ENCODE results near the gene NPAS3. TPM values are rescaled to one million over a fixed set of nuclear protein-coding genes. Genes with fewer than 3 reads are reported as not detected.

Gene NPAS3
- total and polyA plus RNA-seq, 4 donors = 0.07 to 0.09 (median 0.08) TPM; not detected in 1

- Histone ChIP-seq H3K36me3 (ENCODE audit: control insufficient read depth in 4 of 4, insufficient read depth in 3 of 4, low read depth in 1 of 4, low read length in 3 of 4) (no peaks in the 10 kb centered on the region), H3K27ac (ENCODE audit: low read depth in 1 of 2, low read length in 2 of 2) (no peak overlapping the region), H3K9ac (ENCODE audit: low read depth in 1 of 2, low read length in 2 of 2) (no peak overlapping the region), H3K4me1 (ENCODE audit: control insufficient read depth in 4 of 4, insufficient read depth in 4 of 4, low read length in 3 of 4) (peaks cover 0 to 10% (median 6%) of the 10 kb centered on the region in 4 donors), H3K9me3 (ENCODE audit: control insufficient read depth in 4 of 4, low read length in 3 of 4) (no peaks in the 10 kb centered on the region), H3K4me3 (ENCODE audit: low read depth in 1 of 3, low read length in 3 of 3) (no peak overlapping the region), H3K27me3 (ENCODE audit: control insufficient read depth in 4 of 4, insufficient read depth in 4 of 4, low read length in 3 of 4) (peaks cover 0 to 5% (median 0%) of the 10 kb centered on the region in 4 donors)
- no peak for DNase-seq (ENCODE audit: low spot score)
- 73% methylated on average over 9 of the region's 9 CpGs for WGBS
- TF ChIP-seq EGR1 (IDR thresholded peaks at IDR 0.05; ENCODE audit: low read depth in 2 of 2) (no peak), HNF4A (conservative IDR thresholded peaks at IDR 0.05) (no peak), JUND (IDR thresholded peaks at IDR 0.05) (no peak), SP1 (IDR thresholded peaks at IDR 0.05) (no peak), NR2F2 (IDR thresholded peaks at IDR 0.05) (no peak), FOXA1 (IDR thresholded peaks at IDR 0.05) (no peak), FOXA2 (IDR thresholded peaks at IDR 0.05) (no peak), TAF1 (conservative IDR thresholded peaks at IDR 0.05) (no peak), ZBTB33 (IDR thresholded peaks at IDR 0.05) (no peak), RAD21 (IDR thresholded peaks at IDR 0.05) (no peak)
These were observed 852.3 kb downstream of the NPAS3 start for GRCh38 chr14:33790996-33791395.

DNA sequence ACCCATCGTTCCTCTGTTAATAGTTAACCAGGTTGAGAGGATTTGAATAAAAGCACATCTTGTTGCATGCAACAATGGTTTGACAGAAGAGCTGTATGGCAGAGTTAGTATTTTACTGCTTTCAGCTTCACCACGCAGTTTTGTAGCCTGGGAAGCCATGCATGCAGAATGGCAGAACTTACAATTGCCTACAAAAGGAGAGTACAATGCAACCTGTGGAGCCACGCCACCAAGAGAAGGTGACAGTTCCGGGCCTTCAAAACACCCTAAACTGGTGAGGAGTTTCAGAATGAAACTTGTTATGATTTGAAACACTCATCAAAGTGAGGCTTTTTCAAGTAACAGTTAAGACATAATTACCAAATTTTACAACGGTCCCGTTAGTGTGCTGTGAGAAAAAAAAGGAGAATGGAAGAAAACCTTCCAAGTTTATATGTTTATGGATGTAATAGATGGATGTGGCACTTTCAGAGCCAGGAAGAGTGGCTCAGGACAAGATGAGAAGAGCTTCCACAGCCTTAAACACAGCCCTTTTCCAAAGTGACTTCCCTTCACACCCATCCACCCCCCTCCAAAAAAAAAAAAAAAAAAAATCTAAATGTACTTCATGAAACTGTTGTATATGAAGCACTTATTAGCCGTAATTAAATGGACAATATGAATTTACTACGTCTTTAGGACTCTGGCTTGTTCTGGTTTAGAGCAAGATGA lies 853.5 kb downstream of the NPAS3 start:
- 61% methylated on average over 8 of the region's 8 CpGs for WGBS
- Histone ChIP-seq H3K9me3 (ENCODE audit: control insufficient read depth in 4 of 4, low read length in 3 of 4) (no peaks in the 10 kb centered on the region), H3K4me3 (ENCODE audit: low read depth in 1 of 3, low read length in 3 of 3) (no peak overlapping the region), H3K27me3 (ENCODE audit: control insufficient read depth in 4 of 4, insufficient read depth in 4 of 4, low read length in 3 of 4) (peaks cover 0 to 3% (median 0%) of the 10 kb centered on the region in 4 donors), H3K4me1 (ENCODE audit: control insufficient read depth in 4 of 4, insufficient read depth in 4 of 4, low read length in 3 of 4) (peaks cover 0 to 10% (median 6%) of the 10 kb centered on the region in 4 donors), H3K9ac (ENCODE audit: low read depth in 1 of 2, low read length in 2 of 2) (no peak overlapping the region), H3K27ac (ENCODE audit: low read depth in 1 of 2, low read length in 2 of 2) (no peak overlapping the region), H3K36me3 (ENCODE audit: control insufficient read depth in 4 of 4, insufficient read depth in 3 of 4, low read depth in 1 of 4, low read length in 3 of 4) (no peaks in the 10 kb centered on the region)
- no peak for DNase-seq (ENCODE audit: low spot score)
- TF ChIP-seq GABPA (IDR thresholded peaks at IDR 0.05 in 1 of 2, conservative IDR thresholded peaks at IDR 0.05 in 1 of 2) (no peak), FOXA1 (IDR thresholded peaks at IDR 0.05) (no peak), YY1 (IDR thresholded peaks at IDR 0.05) (no peak), FOXA2 (IDR thresholded peaks at IDR 0.05) (no peak), ZBTB33 (IDR thresholded peaks at IDR 0.05) (no peak), MAX (IDR thresholded peaks at IDR 0.05) (no peak), RXRA (IDR thresholded peaks at IDR 0.05) (no peak), HNF4G (IDR thresholded peaks at IDR 0.05) (no peak), NR2F2 (IDR thresholded peaks at IDR 0.05) (no peak), EGR1 (IDR thresholded peaks at IDR 0.05; ENCODE audit: low read depth in 2 of 2) (no peak), SP1 (IDR thresholded peaks at IDR 0.05) (no peak), JUND (IDR thresholded peaks at IDR 0.05) (no peak), HNF4A (conservative IDR thresholded peaks at IDR 0.05) (no peak), TAF1 (conservative IDR thresholded peaks at IDR 0.05) (no peak), RAD21 (IDR thresholded peaks at IDR 0.05) (no peak)
- TF ChIP-seq, protein P1, sequence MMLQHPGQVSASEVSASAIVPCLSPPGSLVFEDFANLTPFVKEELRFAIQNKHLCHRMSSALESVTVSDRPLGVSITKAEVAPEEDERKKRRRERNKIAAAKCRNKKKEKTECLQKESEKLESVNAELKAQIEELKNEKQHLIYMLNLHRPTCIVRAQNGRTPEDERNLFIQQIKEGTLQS (IDR thresholded peaks at IDR 0.05) = no peak
- TF ChIP-seq, protein P2, sequence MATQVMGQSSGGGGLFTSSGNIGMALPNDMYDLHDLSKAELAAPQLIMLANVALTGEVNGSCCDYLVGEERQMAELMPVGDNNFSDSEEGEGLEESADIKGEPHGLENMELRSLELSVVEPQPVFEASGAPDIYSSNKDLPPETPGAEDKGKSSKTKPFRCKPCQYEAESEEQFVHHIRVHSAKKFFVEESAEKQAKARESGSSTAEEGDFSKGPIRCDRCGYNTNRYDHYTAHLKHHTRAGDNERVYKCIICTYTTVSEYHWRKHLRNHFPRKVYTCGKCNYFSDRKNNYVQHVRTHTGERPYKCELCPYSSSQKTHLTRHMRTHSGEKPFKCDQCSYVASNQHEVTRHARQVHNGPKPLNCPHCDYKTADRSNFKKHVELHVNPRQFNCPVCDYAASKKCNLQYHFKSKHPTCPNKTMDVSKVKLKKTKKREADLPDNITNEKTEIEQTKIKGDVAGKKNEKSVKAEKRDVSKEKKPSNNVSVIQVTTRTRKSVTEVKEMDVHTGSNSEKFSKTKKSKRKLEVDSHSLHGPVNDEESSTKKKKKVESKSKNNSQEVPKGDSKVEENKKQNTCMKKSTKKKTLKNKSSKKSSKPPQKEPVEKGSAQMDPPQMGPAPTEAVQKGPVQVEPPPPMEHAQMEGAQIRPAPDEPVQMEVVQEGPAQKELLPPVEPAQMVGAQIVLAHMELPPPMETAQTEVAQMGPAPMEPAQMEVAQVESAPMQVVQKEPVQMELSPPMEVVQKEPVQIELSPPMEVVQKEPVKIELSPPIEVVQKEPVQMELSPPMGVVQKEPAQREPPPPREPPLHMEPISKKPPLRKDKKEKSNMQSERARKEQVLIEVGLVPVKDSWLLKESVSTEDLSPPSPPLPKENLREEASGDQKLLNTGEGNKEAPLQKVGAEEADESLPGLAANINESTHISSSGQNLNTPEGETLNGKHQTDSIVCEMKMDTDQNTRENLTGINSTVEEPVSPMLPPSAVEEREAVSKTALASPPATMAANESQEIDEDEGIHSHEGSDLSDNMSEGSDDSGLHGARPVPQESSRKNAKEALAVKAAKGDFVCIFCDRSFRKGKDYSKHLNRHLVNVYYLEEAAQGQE (IDR thresholded peaks at IDR 0.05) = no peak
- TF ChIP-seq, protein P3, sequence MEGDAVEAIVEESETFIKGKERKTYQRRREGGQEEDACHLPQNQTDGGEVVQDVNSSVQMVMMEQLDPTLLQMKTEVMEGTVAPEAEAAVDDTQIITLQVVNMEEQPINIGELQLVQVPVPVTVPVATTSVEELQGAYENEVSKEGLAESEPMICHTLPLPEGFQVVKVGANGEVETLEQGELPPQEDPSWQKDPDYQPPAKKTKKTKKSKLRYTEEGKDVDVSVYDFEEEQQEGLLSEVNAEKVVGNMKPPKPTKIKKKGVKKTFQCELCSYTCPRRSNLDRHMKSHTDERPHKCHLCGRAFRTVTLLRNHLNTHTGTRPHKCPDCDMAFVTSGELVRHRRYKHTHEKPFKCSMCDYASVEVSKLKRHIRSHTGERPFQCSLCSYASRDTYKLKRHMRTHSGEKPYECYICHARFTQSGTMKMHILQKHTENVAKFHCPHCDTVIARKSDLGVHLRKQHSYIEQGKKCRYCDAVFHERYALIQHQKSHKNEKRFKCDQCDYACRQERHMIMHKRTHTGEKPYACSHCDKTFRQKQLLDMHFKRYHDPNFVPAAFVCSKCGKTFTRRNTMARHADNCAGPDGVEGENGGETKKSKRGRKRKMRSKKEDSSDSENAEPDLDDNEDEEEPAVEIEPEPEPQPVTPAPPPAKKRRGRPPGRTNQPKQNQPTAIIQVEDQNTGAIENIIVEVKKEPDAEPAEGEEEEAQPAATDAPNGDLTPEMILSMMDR (IDR thresholded peaks at IDR 0.05; ENCODE audit: low read depth, low read length, missing input control) = no peak

Measured in liver (tissue), 9 donors.